ENCODE results near the gene TRABD.

TRABD gene

GRCh38 chr22:50157709-50158375 is 27.9 kb upstream of the TRABD start:
- TF ChIP-seq ZFX (IDR thresholded peaks at IDR 0.05; ENCODE audit: borderline replicate concordance) (no peak), CTCF (IDR thresholded peaks at IDR 0.05) (no peak)
- peak overlapping the region; percentile 61 for H3K27ac ChIP-seq

DNA sequence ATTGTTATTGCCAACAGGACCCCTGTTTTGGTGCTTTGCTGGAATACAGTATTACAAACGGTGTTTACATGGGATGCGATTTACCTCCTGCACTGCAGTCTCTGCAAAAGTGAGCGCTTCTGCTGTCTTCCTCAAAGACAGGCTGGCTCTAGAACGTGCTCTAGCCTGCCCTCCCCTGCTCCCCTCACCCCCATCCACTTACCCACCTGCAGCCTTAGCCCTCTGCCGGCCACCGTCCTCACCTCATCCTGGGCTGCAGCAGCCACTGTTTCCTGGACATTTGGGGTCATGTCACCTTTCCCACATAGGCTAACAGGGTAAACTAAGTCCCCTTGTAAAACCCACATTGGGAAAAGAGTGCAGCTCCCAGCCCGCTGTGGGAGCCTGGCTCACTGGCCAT is 24.8 kb upstream of the TRABD start:
- TF ChIP-seq CTCF (IDR thresholded peaks at IDR 0.05) (no peak), ZFX (IDR thresholded peaks at IDR 0.05; ENCODE audit: borderline replicate concordance) (no peak)
- H3K27ac ChIP-seq = no peak overlapping the region

- H3K27ac ChIP-seq = no peak overlapping the region
- no peak for TF ChIP-seq CTCF (IDR thresholded peaks at IDR 0.05)
- no peak for TF ChIP-seq ZFX (IDR thresholded peaks at IDR 0.05; ENCODE audit: borderline replicate concordance)
Observed at GRCh38 chr22:50161508-50162390, 24.0 kb upstream of the TRABD start.

DNA sequence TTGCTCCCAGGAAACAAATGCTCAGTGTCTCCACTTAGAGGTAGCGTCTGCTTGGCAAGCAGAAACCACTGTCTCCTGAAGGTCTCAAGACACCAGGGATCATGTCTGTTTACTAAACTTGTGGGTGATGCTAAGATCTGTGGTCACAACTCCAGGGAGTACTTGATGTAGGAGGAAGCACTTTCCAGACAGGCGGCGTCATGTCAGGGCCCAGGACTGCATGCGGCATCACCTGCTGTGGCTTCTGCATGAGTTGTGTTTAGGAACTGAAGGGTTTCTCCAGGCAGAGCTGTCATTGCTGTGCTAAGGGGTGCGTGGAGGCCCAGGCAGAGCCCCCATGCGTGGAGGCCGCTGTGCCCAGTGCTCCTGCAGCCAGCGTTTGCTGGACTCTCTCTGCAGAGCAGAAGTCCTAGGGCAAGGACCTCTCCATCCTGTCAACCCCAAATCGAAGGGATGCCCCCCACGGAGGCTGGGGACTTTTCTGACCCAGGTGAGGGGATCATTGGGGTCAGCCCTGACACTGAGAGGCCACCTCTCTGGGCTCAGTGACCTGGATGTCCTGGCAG is 23.2 kb upstream of the TRABD start:
- no peak for TF ChIP-seq ZFX (IDR thresholded peaks at IDR 0.05; ENCODE audit: borderline replicate concordance)
- TF ChIP-seq CTCF (IDR thresholded peaks at IDR 0.05) = no peak
- H3K27ac ChIP-seq = no peak overlapping the region

DNA sequence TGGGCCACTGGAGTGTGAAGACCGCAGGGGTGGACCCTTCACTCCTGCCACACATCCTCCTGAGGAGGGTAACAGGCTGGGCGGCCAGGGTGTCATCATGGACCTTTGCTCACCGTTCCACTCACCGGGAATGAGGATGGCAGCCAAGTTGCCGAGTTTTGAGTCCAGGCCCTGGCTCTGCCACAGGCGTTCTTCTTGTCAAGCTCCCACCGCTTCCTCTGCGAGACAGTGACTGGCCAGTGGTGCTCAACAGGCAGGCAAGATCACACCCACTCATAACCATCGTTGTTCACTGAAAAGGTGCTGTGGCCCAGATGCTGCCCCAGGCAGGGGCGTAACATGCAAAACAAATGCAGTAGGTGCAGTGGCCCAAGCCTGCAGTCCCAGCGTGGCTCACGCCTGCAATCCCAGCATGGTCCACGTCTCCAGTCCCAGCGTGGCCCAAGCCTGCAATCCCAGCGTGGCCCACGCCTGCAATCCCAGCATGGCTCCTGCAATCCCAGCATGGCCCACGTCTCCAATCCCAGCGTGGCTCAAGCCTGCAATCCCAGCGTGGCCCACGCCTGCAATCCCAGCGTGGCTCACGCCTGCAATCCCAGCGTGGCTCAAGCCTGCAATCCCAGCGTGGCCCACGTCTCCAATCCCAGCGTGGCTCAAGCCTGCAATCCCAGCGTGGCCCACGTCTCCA is 20.1 kb upstream of the TRABD start:
- no peak overlapping the region for H3K27ac ChIP-seq
- no peak for TF ChIP-seq ZFX (IDR thresholded peaks at IDR 0.05; ENCODE audit: borderline replicate concordance)
- no peak for TF ChIP-seq CTCF (IDR thresholded peaks at IDR 0.05)

DNA sequence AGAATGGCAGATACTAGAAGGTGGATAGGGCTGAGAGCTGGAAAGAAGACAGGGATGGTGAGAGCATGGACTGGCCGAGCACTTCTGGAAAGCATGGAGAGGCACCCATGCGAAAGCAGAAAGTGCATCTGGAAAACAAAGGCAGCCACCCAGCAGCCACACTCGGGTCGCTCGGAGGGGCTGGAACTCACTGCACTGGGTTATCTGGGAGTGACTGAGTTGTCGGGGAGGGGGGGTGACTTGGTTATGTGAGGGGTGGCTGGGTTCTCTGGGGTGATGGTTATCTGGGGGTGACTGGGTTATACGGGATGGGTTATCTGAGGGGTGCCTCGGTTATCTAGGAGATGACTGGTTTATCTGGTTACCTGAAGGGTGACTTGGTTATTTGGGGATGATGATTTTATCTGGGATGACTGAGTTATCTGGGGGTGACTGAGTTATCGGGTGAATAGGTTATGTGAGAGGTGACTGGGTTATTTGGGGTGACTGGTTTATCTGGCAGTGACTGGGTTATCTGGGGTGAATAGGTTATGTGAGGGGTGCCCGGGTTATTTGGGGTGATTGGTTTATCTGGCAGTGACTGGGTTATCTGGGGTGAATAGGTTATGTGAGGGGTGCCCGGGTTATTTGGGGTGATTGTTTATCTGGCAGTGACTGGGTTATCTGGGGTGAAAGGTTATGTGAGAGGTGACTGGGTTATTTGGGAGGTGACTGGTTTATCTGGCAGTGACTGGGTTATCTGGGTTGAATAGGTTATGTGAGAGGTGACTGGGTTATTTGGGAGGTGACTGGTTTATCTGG is 17.8 kb upstream of the TRABD start:
- H3K27ac ChIP-seq = no peak overlapping the region
- no peak for TF ChIP-seq ZFX (IDR thresholded peaks at IDR 0.05; ENCODE audit: borderline replicate concordance)
- TF ChIP-seq CTCF (IDR thresholded peaks at IDR 0.05) = no peak

GRCh38 chr22:50168490-50169180 is 17.1 kb upstream of the TRABD start:
- peak overlapping the region; percentile 68; the same call in 1 of the 2 replicates for H3K27ac ChIP-seq

All from 22Rv1 (cell line).